Transverse colon (tissue), 4 donors: Measurements from ENCODE around the gene MTHFSD.
"Not testable (repeated sequence)": the region's sequence is repeated elsewhere in the genome, so short reads cannot be mapped to it uniquely, and the experiment has no call there.

Source experiments
- EP300 ChIP-seq: sonication (generic); formaldehyde crosslinking; IDR thresholded peaks from one replicate; pipeline ENCODE4 v1.6.1; 2017; ENCODE audit warnings: antibody characterized with exemption, low read depth
- POLR2A ChIP-seq: fragments of 450-650 bp; IDR thresholded peaks from one replicate; pipeline ENCODE4 v1.6.1; 2016; ENCODE audit warnings: antibody characterized with exemption, mild to moderate bottlenecking, moderate library complexity
- POLR2AphosphoS5 ChIP-seq, 3 donors: sonication (generic); formaldehyde crosslinking; IDR thresholded peaks; one replicate each; pipeline ENCODE4 v1.6.1; 2016; ENCODE audit warnings: antibody characterized with exemption in 3 of 3
- TF ChIP-seq, protein P1 (sequence below), 5 experiments: fragments of 200-600 bp in 3 of 5; fragments of 450-650 bp in 2 of 5; sonication (generic) in 3 of 5; IDR thresholded peaks; 1 replicate in 2 of 5; 2 replicates in 3 of 5; pipeline ENCODE4 v1.5.1; 2016 to 2017; ENCODE audit warnings: antibody characterized with exemption in 5 of 5, inconsistent platforms in 3 of 5, mild to moderate bottlenecking in 2 of 5, moderate library complexity in 1 of 5

DNA sequence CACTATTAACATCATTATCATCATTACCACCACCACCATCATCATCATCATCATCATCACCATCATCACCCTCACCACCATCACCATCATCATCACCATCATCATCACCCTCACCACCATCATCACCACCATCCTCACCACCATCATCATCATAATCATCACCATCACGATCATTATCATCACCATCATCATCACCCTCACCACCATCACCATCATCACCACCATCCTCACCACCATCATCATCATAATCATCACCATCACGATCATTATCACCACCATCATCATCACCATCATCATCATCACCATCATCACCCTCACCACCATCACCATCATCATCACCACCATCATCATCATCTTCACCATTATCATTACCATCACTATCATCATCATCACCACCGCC, 32.9 kb upstream of the MTHFSD start:
- TF ChIP-seq, protein P1, sequence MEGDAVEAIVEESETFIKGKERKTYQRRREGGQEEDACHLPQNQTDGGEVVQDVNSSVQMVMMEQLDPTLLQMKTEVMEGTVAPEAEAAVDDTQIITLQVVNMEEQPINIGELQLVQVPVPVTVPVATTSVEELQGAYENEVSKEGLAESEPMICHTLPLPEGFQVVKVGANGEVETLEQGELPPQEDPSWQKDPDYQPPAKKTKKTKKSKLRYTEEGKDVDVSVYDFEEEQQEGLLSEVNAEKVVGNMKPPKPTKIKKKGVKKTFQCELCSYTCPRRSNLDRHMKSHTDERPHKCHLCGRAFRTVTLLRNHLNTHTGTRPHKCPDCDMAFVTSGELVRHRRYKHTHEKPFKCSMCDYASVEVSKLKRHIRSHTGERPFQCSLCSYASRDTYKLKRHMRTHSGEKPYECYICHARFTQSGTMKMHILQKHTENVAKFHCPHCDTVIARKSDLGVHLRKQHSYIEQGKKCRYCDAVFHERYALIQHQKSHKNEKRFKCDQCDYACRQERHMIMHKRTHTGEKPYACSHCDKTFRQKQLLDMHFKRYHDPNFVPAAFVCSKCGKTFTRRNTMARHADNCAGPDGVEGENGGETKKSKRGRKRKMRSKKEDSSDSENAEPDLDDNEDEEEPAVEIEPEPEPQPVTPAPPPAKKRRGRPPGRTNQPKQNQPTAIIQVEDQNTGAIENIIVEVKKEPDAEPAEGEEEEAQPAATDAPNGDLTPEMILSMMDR (IDR thresholded peaks at IDR 0.05): not testable (repeated sequence)
- not testable (repeated sequence) for TF ChIP-seq POLR2A; POLR2AphosphoS5 (IDR thresholded peaks at IDR 0.05); EP300
